ENCODE results near the gene OSCAR. TPM values are rescaled to one million over a fixed set of nuclear protein-coding genes. Genes with fewer than 3 reads are reported as not detected.

Gene OSCAR
- total and polyA plus RNA-seq, 9 donors = 1.1 to 3.8 (median 1.7) TPM

- no peak for DNase-seq
- 79 to 83% (median 82%) methylated on average over 4 of the region's 4 CpGs for WGBS, 3 donors
- H3K27me3 ChIP-seq = no peaks in the 10 kb centered on the region
Observed at GRCh38 chr19:54047616-54048015, 53.0 kb downstream of the OSCAR start.

DNA sequence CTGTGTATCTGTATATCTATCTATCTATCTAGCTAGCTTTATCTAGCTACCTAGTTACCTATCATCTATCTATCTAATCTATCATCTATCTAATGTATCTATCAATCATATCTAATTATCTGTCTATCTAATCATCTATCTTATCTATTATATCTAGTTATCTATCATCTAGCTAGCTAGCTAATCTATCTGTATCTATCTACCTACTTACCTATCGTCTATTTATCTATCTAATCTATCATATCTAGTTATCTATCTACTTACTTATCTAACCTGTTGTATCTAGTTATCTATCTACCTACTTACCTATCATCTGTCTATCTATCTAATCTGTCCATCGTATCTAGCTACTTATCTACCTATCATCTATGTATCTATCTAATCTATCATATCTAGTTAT is 54.8 kb downstream of the OSCAR start:
- 80 to 93% (median 85%) methylated on average over 2 of the region's 2 CpGs for WGBS, 3 donors

More at GRCh38 chr19:54047616-54048015, 53.0 kb downstream of the OSCAR start:
- Histone ChIP-seq H3K36me3 (no peaks in the 10 kb centered on the region), H3K4me3 (no peak overlapping the region), H3K27ac (no peak overlapping the region), H3K9me3 (no peaks in the 10 kb centered on the region), H3K4me1 (ENCODE audit: insufficient read depth) (no peaks in the 10 kb centered on the region)
- intact Hi-C loops (cut with DNase I) = no loop called here
- TF ChIP-seq CTCF (IDR thresholded peaks at IDR 0.05) (no peak), EP300 (IDR thresholded peaks at IDR 0.05) (no peak), POLR2A (IDR thresholded peaks at IDR 0.05) (no peak)

More for the DNA sequence above, 54.8 kb downstream of the OSCAR start:
- DNase-seq = no peak
- Histone ChIP-seq H3K36me3 (no peaks in the 10 kb centered on the region), H3K4me1 (ENCODE audit: insufficient read depth) (no peaks in the 10 kb centered on the region), H3K4me3 (no peak overlapping the region), H3K27ac (no peak overlapping the region), H3K27me3 (no peaks in the 10 kb centered on the region), H3K9me3 (no peaks in the 10 kb centered on the region)
- TF ChIP-seq POLR2A (IDR thresholded peaks at IDR 0.05) = no peak
- no peak for TF ChIP-seq EP300 (IDR thresholded peaks at IDR 0.05)
- TF ChIP-seq CTCF (IDR thresholded peaks at IDR 0.05) = no peak
- intact Hi-C loops (cut with DNase I) = no loop called here

Other genes with a start within 250 kb of the OSCAR start
- gene MYADM, start 232.9 kb downstream of the OSCAR start, total RNA-seq = 100 to 1,000 TPM in 5 of 7 donors, 10 to 100 TPM in 2; 27.5 to 216 (median 146) TPM
- gene MYADM, start 232.9 kb downstream of the OSCAR start, polyA plus RNA-seq = 100 to 1,000 TPM in 1 of 2 donors, 10 to 100 TPM in 1; 86.3 to 134 TPM
- under 1 TPM in 1 of 7 donors, not detected in 6; 0.08 TPM for gene PRKCG, start 218.6 kb downstream of the OSCAR start, total RNA-seq
- under 1 TPM in 1 of 2 donors, not detected in 1; 0.04 TPM for gene PRKCG, start 218.6 kb downstream of the OSCAR start, polyA plus RNA-seq
- gene CACNG7, start 191.5 kb downstream of the OSCAR start, total RNA-seq = not detected
- gene CACNG7, start 191.5 kb downstream of the OSCAR start, polyA plus RNA-seq = under 1 TPM in 1 of 2 donors, not detected in 1; 0.02 TPM
- gene CACNG8, start 137.9 kb downstream of the OSCAR start, total RNA-seq = under 1 TPM in 4 of 7 donors, not detected in 3; 0.03 to 0.12 (median 0.08) TPM
- gene CACNG8, start 137.9 kb downstream of the OSCAR start, polyA plus RNA-seq = under 1 TPM; 0.06 to 0.13 TPM
- 1 to 10 TPM in 1 of 7 donors, under 1 TPM in 1, not detected in 5; 0.15 to 3.2 TPM for gene CACNG6, start 109.2 kb downstream of the OSCAR start, total RNA-seq
- not detected for gene CACNG6, start 109.2 kb downstream of the OSCAR start, polyA plus RNA-seq
- not detected for gene VSTM1, start 36.9 kb downstream of the OSCAR start, total RNA-seq
- gene VSTM1, start 36.9 kb downstream of the OSCAR start, polyA plus RNA-seq = not detected
- not detected for gene TARM1, start 19.4 kb downstream of the OSCAR start, total RNA-seq
- gene TARM1, start 19.4 kb downstream of the OSCAR start, polyA plus RNA-seq = not detected
- gene NDUFA3, start 2.1 kb upstream of the OSCAR start, total RNA-seq = 100 to 1,000 TPM in 3 of 7 donors, 10 to 100 TPM in 3, 1 to 10 TPM in 1; 6.2 to 110 (median 82.1) TPM
- gene NDUFA3, start 2.1 kb upstream of the OSCAR start, polyA plus RNA-seq = 100 to 1,000 TPM in 1 of 2 donors, 10 to 100 TPM in 1; 58.3 to 110 TPM
- gene TFPT, start 14.9 kb upstream of the OSCAR start, total RNA-seq = 10 to 100 TPM in 6 of 7 donors, 1 to 10 TPM in 1; 7.6 to 18.3 (median 12.8) TPM
- 10 to 100 TPM in 1 of 2 donors, 1 to 10 TPM in 1; 2.4 to 14.1 TPM for gene TFPT, start 14.9 kb upstream of the OSCAR start, polyA plus RNA-seq
- gene PRPF31, start 15.0 kb upstream of the OSCAR start, total RNA-seq = 10 to 100 TPM; 30.0 to 59.5 (median 48.8) TPM
- gene PRPF31, start 15.0 kb upstream of the OSCAR start, polyA plus RNA-seq = 10 to 100 TPM; 51.1 to 62.2 TPM
- 10 to 100 TPM; 14.4 to 44.8 (median 41.6) TPM for gene CNOT3, start 37.0 kb upstream of the OSCAR start, total RNA-seq
- gene CNOT3, start 37.0 kb upstream of the OSCAR start, polyA plus RNA-seq = 10 to 100 TPM; 30.9 to 65.6 TPM
- 10 to 100 TPM in 1 of 7 donors, 1 to 10 TPM in 6; 6.4 to 11.1 (median 8.5) TPM for gene LENG1, start 58.9 kb upstream of the OSCAR start, total RNA-seq
- gene LENG1, start 58.9 kb upstream of the OSCAR start, polyA plus RNA-seq = 10 to 100 TPM in 1 of 2 donors, 1 to 10 TPM in 1; 5.2 to 14.0 TPM
- gene TMC4, start 72.4 kb upstream of the OSCAR start, total RNA-seq = 100 to 1,000 TPM in 1 of 7 donors, 10 to 100 TPM in 1, 1 to 10 TPM in 3, under 1 TPM in 2; 0.45 to 103 (median 6.5) TPM
- under 1 TPM; 0.79 to 0.87 TPM for gene TMC4, start 72.4 kb upstream of the OSCAR start, polyA plus RNA-seq
- gene MBOAT7, start 88.8 kb upstream of the OSCAR start, total RNA-seq = 100 to 1,000 TPM in 1 of 7 donors, 10 to 100 TPM in 6; 41.8 to 105 (median 56.8) TPM
- gene MBOAT7, start 88.8 kb upstream of the OSCAR start, polyA plus RNA-seq = 10 to 100 TPM; 41.0 to 51.3 TPM
- gene TSEN34, start 90.5 kb upstream of the OSCAR start, total RNA-seq = 10 to 100 TPM; 47.3 to 98.8 (median 56.2) TPM
- 10 to 100 TPM; 12.5 to 71.9 TPM for gene TSEN34, start 90.5 kb upstream of the OSCAR start, polyA plus RNA-seq
- gene RPS9, start 100.1 kb upstream of the OSCAR start, total RNA-seq = 1,000 to 10,000 TPM; 2,142 to 5,150 (median 2,841) TPM
- 1,000 to 10,000 TPM in 1 of 2 donors, 100 to 1,000 TPM in 1; 386 to 6,488 TPM for gene RPS9, start 100.1 kb upstream of the OSCAR start, polyA plus RNA-seq
- 1 to 10 TPM in 6 of 7 donors, under 1 TPM in 1; 0.31 to 5.5 (median 2.5) TPM for gene LILRB3, start 122.2 kb upstream of the OSCAR start, total RNA-seq
- 1 to 10 TPM; 1.7 to 4.9 TPM for gene LILRB3, start 122.2 kb upstream of the OSCAR start, polyA plus RNA-seq
- gene LILRA6, start 142.0 kb upstream of the OSCAR start, total RNA-seq = 1 to 10 TPM in 6 of 7 donors, under 1 TPM in 1; 0.69 to 2.7 (median 1.2) TPM
- 1 to 10 TPM in 1 of 2 donors, under 1 TPM in 1; 0.61 to 1.7 TPM for gene LILRA6, start 142.0 kb upstream of the OSCAR start, polyA plus RNA-seq
- 1 to 10 TPM; 2.0 to 9.1 (median 3.1) TPM for gene LILRB5, start 156.5 kb upstream of the OSCAR start, total RNA-seq
- 10 to 100 TPM in 1 of 2 donors, 1 to 10 TPM in 1; 1.8 to 10.6 TPM for gene LILRB5, start 156.5 kb upstream of the OSCAR start, polyA plus RNA-seq
- 10 to 100 TPM in 1 of 7 donors, 1 to 10 TPM in 5, under 1 TPM in 1; 0.24 to 15.1 (median 2.1) TPM for gene LILRB2, start 180.3 kb upstream of the OSCAR start, total RNA-seq
- 1 to 10 TPM; 1.3 to 2.6 TPM for gene LILRB2, start 180.3 kb upstream of the OSCAR start, polyA plus RNA-seq
- gene LILRA5, start 212.4 kb upstream of the OSCAR start, total RNA-seq = 1 to 10 TPM in 2 of 7 donors, under 1 TPM in 4, not detected in 1; 0.33 to 4.6 (median 0.62) TPM
- 1 to 10 TPM in 1 of 2 donors, under 1 TPM in 1; 0.91 to 1.0 TPM for gene LILRA5, start 212.4 kb upstream of the OSCAR start, polyA plus RNA-seq
- gene LILRA4, start 238.4 kb upstream of the OSCAR start, total RNA-seq = under 1 TPM in 2 of 7 donors, not detected in 5; 0.17 to 0.67 TPM
- gene LILRA4, start 238.4 kb upstream of the OSCAR start, polyA plus RNA-seq = under 1 TPM in 1 of 2 donors, not detected in 1; 0.33 TPM